Stimulated activated CD8-positive, alpha-beta memory T cell treated with anti-CD3 and anti-CD28 coated beads, Interleukin-7, amount 100 ng/mL, for 48 hours (primary cell): ENCODE data around the gene DGCR6L.
"Not testable (repeated sequence)": the region's sequence is repeated elsewhere in the genome, so short reads cannot be mapped to it uniquely, and the experiment has no call there.

Experiments
- DNase-seq, 2 donors: peaks; one replicate each; pipeline ENCODE4 v3.0.0-alpha.2; 2020; ENCODE audit warnings: low read depth in 1 of 2; ENCODE audit errors: extremely low read depth in 1 of 2

DGCR6L gene

GRCh38 chr22:20310773-20311172 is 9.1 kb downstream of the DGCR6L start:
- not testable (repeated sequence) for DNase-seq

GRCh38 chr22:20310180-20310579 is 9.7 kb downstream of the DGCR6L start:
- not testable (repeated sequence) for DNase-seq

GRCh38 chr22:20308806-20309650 is 10.8 kb downstream of the DGCR6L start:
- DNase-seq: not testable (repeated sequence)

- not testable (repeated sequence) for DNase-seq
Observed at GRCh38 chr22:20307448-20308447, 12.1 kb downstream of the DGCR6L start.

GRCh38 chr22:20306646-20307447 is 13.0 kb downstream of the DGCR6L start:
- DNase-seq: not testable (repeated sequence)

GRCh38 chr22:20305894-20306645 is 13.8 kb downstream of the DGCR6L start:
- no peak for DNase-seq

GRCh38 chr22:20305230-20305893 is 14.5 kb downstream of the DGCR6L start:
- DNase-seq: not testable (repeated sequence)

GRCh38 chr22:20304646-20305045 is 15.2 kb downstream of the DGCR6L start:
- no peak for DNase-seq

GRCh38 chr22:20303229-20303534 is 16.7 kb downstream of the DGCR6L start:
- DNase-seq: not testable (repeated sequence)

GRCh38 chr22:20302438-20303228 is 17.2 kb downstream of the DGCR6L start:
- DNase-seq: no peak

GRCh38 chr22:20299746-20300136 is 20.1 kb downstream of the DGCR6L start:
- no peak for DNase-seq

GRCh38 chr22:20298803-20299745 is 20.8 kb downstream of the DGCR6L start:
- peak; percentile 75 to 86 for DNase-seq

GRCh38 chr22:20298110-20298802 is 21.6 kb downstream of the DGCR6L start:
- no peak for DNase-seq

- no peak for DNase-seq
Observed at GRCh38 chr22:20297414-20298109, 22.3 kb downstream of the DGCR6L start.

GRCh38 chr22:20296598-20296997 is 23.3 kb downstream of the DGCR6L start:
- DNase-seq: no peak

GRCh38 chr22:20295262-20296064 is 24.4 kb downstream of the DGCR6L start:
- no peak for DNase-seq
